B cell (primary cell): ENCODE results near the gene FAM151A.

Experiments used
- EZH2 ChIP-seq: IDR thresholded peaks from 2 replicates; pipeline ENCODE4 v1.6.1; 2012; ENCODE audit warnings: borderline replicate concordance, low read depth, mild to moderate bottlenecking, moderate library complexity, low read length; ENCODE audit not compliant: insufficient read depth, poor library complexity, severe bottlenecking
- TF ChIP-seq, protein P1 (sequence below): fragments of 200-600 bp; IDR thresholded peaks from one replicate; pipeline ENCODE4 v1.8.0; 2022; ENCODE audit warnings: antibody characterized with exemption, mild to moderate bottlenecking

DNA sequence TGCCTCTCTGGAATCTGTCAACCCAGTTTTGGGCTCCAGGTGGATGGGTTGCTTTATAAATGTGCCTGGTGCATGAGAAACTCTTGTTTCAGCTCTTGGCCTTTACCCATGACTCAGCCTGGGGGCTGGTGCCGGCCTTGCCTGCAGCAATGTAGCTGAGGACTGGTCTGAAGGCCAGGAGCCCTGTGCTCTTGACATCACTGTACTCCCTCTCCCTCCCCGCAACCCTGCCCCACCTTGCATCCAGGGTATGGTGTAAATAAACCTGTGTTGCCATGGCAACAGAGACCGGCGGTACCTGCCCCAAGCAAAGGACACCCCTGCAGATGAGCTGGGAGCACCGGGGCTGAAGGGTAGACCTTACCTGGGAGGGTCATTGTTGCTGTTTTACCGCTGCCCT, 13.3 kb downstream of the FAM151A start:
- TF ChIP-seq, protein P1, sequence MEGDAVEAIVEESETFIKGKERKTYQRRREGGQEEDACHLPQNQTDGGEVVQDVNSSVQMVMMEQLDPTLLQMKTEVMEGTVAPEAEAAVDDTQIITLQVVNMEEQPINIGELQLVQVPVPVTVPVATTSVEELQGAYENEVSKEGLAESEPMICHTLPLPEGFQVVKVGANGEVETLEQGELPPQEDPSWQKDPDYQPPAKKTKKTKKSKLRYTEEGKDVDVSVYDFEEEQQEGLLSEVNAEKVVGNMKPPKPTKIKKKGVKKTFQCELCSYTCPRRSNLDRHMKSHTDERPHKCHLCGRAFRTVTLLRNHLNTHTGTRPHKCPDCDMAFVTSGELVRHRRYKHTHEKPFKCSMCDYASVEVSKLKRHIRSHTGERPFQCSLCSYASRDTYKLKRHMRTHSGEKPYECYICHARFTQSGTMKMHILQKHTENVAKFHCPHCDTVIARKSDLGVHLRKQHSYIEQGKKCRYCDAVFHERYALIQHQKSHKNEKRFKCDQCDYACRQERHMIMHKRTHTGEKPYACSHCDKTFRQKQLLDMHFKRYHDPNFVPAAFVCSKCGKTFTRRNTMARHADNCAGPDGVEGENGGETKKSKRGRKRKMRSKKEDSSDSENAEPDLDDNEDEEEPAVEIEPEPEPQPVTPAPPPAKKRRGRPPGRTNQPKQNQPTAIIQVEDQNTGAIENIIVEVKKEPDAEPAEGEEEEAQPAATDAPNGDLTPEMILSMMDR, result no peak
- no peak for TF ChIP-seq EZH2
